ELF-1 (cell line): ENCODE results near the gene EPC2.
"Not testable (repeated sequence)": the region's sequence is repeated elsewhere in the genome, so short reads cannot be mapped to it uniquely, and the experiment has no call there.

Source experiments
- DNase-seq: peaks from one replicate; pipeline ENCODE4 v3.0.0-alpha.2; 2016; ENCODE audit warnings: low read depth, low spot score

Gene EPC2

GRCh38 chr2:148721991-148722777, 77.6 kb downstream of the EPC2 start:
- DNase-seq, result no peak

DNA sequence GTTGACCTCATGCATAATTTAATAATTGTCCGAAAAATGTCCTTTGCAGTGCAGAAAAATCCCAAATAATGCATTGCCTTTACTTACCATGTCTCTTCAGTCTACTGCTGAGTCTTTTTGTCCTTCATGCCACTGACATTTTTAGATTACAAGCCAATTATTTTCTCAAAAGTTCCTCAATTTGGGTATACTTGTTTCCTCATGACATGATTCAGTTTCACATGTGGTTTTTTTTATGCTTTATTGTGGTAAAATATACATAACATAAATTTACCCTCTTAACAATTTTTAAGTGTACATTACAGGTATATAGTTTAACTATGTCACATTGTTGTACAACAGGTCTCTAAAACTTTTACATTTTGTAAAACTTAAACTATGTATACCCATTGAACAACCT, 81.0 kb downstream of the EPC2 start:
- DNase-seq, result no peak

DNA sequence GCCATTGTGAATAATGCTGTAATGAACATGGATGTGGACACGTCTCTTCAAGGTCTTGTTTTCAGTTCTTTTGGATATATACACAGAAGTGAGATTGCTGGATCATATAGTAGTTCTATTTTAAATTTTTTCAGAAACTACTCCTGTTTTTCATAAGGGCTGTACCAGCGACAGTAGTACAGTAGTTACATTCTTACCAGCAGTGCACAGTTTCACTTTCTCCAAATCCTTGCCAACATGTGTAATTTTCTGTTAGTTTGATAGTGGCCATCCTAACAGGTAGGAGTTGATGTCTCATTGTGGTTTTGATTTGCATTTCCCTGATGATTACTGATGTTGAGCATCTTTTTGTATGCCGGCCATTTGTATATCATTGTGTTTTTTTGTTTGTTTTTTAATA, 81.7 kb downstream of the EPC2 start:
- no peak for DNase-seq

DNA sequence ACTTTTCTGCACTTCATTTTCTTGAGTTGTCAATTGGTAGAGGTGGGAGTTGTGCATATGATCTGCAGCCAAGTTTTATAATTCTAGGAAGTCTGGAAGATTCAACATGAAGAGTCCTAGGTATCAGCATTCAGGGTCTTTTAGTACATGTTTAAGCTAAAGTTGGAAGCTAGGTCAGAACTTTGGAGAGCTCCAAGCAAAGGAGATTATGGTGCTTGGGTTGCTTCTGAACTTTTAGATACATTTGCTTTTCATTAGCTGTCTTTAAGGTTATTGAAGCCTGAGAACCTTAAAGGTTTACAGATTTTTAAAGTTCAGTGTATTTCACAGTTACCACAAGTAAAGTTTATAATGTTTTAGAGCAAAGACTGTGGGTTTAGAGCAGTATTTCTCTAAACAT, 85.5 kb downstream of the EPC2 start:
- DNase-seq, result no peak

- no peak for DNase-seq
Observed at GRCh38 chr2:148737742-148738141, 93.2 kb downstream of the EPC2 start.

DNA sequence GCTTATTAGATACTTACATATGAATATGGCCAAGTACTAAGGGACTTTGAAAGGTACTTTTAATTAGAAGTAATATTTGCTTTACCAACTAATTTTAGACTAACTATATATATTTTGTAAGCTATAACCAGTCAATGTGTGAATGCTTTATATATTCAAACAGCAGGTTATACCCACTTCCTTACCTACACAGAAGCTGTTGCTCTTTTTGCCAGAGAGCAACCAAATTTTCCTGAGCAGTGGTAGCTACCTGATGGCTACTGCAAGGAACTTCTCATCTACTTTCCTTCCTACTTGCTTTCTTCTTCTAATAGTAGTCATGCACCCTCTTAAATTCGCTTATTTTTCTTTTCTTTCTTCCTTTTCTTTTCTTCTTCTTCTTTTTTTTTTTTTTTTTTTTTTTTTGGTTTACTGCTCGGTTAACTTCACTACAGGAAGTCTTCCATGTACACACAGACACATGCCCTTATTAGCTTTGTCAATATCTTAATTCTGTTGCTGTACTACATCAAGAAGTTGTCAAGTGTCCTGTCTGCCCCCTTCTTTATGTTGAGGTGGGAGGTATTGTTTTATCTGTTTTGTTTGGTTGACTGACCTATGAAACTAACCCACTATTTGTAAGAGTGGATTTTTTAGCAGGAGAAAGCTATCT, 95.0 kb downstream of the EPC2 start:
- DNase-seq, result no peak

DNA sequence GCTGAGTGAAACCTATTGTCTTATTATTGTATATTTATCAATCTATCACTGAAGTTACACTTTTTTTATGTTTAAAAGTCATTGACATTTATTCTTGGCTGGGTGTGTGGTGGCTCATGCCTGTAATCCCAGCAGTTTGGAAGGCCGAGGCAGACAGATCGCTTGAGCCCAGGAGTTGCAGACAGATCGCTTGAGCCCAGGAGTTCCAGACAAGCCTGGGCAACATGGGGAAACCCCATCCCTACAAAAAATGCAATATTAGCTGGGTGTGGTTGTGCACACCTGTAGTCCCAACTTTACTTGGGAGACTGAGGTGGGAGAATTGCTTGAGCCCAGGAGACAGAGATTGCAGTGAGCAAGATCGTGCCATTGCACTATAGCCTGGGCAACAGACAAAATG, 97.8 kb downstream of the EPC2 start:
- DNase-seq, result no peak

DNA sequence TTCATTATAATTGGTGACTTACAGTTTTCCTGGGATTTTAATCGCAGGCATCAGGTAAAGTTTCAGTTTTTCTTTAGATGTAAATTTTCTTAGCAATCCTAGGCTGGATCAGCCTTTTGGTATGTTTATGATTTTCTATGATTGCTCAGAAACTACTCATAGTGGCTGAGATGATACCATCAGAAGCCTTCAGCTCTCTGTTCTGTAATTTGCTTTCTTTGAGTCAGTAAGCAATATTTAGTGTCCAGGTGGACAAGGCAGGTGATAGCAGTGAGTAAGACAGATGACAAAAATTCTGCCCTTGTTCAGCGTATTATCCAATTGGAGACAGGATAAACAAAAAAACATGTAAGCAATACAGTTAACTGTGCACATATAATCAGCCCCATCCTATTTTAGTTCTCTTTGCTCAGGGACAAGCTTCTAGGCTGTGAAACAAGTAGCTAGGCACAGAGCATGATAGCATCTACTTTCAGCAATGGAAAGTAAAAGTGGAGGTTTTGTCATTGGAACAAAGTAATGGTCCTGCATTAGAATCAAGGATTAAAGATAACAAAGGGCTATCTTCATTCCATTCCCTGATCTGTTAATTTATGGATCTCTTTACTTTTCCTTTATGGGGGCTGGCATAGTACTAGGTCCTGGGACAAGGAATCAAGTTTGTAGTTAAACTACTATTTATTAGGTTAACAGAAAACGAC, 100.8 kb downstream of the EPC2 start:
- no peak for DNase-seq

GRCh38 chr2:148746973-148747372, 102.4 kb downstream of the EPC2 start:
- no peak for DNase-seq

GRCh38 chr2:148751907-148752306, 107.4 kb downstream of the EPC2 start:
- no peak for DNase-seq

GRCh38 chr2:148752977-148753376, 108.4 kb downstream of the EPC2 start:
- DNase-seq, result no peak

DNA sequence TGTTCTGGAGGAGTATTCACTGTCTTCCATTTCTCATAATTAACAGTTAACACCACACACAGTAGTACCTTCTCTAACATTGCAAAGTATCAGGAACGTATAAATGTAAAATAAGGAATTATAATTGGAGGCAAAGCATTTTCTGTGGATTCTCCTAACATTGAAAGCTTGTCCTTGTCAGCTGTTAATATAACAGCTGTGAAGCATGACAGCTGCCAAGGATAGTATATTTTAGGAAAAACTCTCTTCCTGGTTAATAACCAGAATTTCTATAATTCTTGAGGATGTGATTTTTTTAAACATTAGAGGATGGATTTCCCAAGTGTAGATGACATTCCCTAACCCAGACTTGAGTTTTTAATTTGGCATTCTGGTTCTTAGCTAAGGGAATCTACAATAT, 110.3 kb downstream of the EPC2 start:
- DNase-seq, result no peak

DNA sequence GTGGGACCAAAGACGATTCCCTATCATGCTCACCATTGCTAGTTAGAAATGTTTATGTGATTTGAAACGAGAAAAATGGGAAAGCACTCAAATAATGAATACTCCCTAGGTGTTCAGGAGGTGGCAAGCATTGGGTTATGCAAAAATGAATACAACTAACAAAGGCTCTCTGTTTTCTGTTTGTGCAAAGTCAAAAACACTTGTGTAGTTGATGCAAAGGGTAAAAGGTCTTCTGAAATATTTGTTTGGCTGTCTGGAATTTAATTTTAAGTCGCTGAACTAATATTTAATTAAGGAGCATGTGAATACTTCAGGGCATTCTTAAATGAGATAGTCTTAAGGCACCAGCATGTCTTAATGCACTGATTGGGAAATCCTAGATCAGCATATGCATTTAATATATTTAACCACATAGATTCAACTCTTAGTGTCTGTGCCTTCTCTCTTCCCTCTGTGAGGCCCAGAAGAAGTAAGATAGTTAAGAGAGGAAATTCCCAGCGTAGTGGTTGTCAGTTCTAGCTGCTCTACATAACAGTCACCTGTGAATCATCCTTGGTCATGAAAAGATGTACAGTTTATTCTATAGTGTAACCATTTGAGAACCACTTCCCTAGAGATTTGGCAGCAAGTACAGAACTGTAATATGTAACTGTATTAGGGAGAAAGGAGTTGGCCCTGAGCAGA, 111.9 kb downstream of the EPC2 start:
- DNase-seq, result no peak

GRCh38 chr2:148764815-148765214, 120.3 kb downstream of the EPC2 start:
- no peak for DNase-seq

DNA sequence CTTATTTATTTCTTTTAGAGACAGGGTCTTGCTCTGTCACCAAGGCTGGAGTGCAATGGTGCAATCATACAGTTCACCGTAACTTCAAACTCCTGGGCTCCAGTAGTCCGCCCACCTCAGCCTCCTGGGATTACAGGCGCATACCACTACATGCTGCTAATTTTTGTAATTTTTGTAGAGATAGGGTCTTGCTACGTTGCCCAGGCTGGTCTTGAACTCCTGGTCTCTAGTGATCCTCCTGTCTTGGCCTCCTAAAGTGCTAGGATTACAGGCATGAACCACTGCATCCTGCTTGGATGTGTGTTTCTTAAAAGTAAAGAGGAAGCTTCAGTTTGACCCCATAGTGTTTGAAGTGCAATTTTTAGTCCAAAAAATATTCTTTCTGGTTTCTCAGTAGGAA, 125.5 kb downstream of the EPC2 start:
- no peak for DNase-seq

DNA sequence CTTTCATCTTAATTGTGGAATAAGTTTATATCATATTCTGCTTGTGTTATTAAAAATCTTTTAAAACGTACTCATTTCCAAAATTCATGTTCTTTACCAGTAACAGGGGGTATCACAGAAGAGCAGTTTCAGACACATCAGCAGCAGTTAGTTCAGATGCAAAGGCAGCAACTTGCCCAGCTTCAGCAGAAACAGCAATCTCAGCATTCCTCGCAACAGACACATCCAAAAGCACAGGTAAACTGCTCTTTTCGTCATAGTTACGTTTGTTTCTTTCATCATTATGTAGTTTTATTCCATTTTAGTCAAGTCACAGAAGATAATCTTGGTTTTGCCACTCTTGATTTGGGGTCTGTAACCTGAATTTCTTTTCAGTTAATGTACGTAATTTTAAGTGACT, 137.0 kb downstream of the EPC2 start:
- DNase-seq, result no peak

GRCh38 chr2:148789059-148789458, 144.5 kb downstream of the EPC2 start:
- DNase-seq, result no peak

DNA sequence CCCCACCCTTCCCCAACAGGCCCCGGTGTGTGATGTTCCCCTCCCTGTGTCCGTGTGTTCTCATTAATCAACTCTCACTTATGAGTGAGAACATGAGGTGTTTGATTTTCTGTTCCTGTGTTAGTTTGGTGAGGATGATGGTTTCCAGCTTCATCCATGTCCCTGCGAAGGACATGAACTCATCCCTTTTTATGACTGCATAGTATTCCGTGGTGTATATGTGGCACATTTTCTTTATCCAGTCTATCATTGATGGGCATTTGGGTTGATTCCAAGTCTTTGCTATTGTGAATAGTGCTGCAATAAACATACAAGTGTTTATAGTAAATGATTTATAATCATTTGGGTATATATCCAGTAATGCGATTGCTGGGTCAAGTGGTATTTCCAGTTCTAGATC, 145.6 kb downstream of the EPC2 start:
- not testable (repeated sequence) for DNase-seq

DNA sequence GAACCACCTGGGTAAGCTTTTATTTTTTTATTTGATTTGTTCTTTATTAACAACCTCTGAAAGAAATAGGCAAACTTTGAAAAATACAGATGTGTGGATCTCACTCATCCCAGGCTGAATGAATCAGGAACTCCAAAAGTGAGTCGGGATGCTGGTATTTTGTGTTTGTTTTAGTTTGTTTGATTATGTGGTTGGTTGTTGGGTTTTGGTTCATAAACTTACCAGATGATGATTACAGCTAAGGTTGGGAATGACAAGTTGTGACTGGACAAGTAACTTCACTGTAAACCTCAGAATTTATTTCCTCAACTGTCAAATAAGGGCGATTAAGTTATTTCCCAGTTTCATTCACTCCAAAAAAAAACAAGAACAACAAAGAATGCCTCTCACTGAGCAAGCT, 150.0 kb downstream of the EPC2 start:
- no peak for DNase-seq

DNA sequence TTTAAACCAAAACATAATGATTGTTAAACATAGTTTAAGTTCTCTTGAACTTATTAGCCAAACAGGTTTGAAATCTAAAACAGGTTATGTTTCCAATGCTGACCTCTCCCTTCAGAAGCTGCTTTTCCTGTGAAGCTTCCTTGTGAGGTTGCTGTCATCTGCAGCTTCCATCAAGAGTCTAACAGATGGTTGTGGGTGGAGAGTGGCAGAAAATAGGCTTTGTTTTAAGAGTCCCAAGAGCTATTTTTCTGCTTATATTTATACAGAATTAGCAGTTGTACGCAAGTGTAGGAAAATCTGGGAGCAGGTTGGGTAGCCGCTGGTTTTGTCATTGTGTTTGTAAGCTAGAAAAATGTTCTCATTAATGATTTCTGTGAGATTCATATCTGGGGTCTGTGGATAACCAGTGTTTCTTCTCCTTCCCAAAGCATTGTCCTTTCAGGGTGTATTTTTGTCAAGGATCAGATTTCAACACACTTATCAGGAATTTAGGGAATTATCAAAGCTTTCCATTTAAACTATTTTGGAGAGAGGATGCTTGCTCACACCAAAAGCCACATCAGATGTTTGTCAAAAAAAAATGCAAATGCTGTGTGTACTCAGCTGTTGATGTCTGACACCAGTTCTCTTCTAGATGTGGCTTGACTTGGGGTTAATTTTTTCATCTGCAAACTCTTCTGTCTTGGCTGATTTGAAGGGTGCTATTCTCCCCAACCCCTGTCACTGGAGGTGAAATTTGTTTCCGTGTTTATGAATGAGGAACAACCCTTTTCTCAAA, 152.4 kb downstream of the EPC2 start:
- DNase-seq, result no peak

GRCh38 chr2:148802448-148803220, 158.1 kb downstream of the EPC2 start:
- no peak for DNase-seq
